GM06990 (cell line): ENCODE results near the gene TTC28.

ENCODE experiments used
- DNase-seq: peaks from one replicate; pipeline ENCODE4 v3.0.0-alpha.2; 2011; ENCODE audit not compliant: insufficient read length; ENCODE audit errors: extremely low read depth
- H3K27me3 ChIP-seq: replicated peaks from 2 replicates; pipeline ENCODE4 v1.6.0; 2011; ENCODE audit warnings: low read length; ENCODE audit not compliant: control insufficient read depth, insufficient read depth
- H3K36me3 ChIP-seq: 2 replicates; pipeline ENCODE4 v1.5.1; 2011; ENCODE audit warnings: low read length; ENCODE audit not compliant: control insufficient read depth, insufficient read depth
- H3K4me3 ChIP-seq: replicated peaks from 2 replicates; pipeline ENCODE4 v1.5.1; 2011; ENCODE audit warnings: low read depth, mild to moderate bottlenecking, control low read depth, low read length
- TF ChIP-seq, protein P1 (sequence below): IDR thresholded peaks from 2 replicates; pipeline ENCODE4 v1.5.1; 2011; ENCODE audit warnings: low read length, control low read depth, mild to moderate bottlenecking, inconsistent platforms; ENCODE audit not compliant: insufficient read depth, poor library complexity, severe bottlenecking

The TTC28 gene

DNA sequence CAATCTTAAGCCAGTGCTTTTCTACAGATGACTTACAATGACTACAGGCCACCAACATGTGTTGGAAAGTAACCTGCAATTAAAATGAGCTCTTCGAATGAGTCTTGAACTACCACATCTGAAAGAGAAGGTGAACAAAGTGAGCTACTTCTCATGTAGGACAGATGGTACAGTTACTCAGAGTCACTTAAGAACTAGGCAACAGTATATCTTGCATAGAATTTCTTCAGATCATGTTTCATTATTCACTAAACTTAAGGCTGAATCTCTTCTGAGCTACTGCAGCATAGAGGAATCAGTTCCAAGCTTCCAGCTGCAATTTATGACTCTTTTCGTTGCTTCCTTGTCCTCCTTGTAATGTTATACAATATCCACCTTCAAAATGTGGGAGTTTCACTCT lies 270.9 kb downstream of the TTC28 start:
- Histone ChIP-seq H3K27me3 (no peaks in the 10 kb centered on the region), H3K36me3 (no peaks in the 10 kb centered on the region), H3K4me3 (no peak overlapping the region)
- DNase-seq, result no peak
- TF ChIP-seq, protein P1, sequence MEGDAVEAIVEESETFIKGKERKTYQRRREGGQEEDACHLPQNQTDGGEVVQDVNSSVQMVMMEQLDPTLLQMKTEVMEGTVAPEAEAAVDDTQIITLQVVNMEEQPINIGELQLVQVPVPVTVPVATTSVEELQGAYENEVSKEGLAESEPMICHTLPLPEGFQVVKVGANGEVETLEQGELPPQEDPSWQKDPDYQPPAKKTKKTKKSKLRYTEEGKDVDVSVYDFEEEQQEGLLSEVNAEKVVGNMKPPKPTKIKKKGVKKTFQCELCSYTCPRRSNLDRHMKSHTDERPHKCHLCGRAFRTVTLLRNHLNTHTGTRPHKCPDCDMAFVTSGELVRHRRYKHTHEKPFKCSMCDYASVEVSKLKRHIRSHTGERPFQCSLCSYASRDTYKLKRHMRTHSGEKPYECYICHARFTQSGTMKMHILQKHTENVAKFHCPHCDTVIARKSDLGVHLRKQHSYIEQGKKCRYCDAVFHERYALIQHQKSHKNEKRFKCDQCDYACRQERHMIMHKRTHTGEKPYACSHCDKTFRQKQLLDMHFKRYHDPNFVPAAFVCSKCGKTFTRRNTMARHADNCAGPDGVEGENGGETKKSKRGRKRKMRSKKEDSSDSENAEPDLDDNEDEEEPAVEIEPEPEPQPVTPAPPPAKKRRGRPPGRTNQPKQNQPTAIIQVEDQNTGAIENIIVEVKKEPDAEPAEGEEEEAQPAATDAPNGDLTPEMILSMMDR, result no peak

GRCh38 chr22:28407645-28408044 lies 272.0 kb downstream of the TTC28 start:
- no peak for DNase-seq
- TF ChIP-seq, protein P1, result no peak
- Histone ChIP-seq H3K27me3 (no peaks in the 10 kb centered on the region), H3K36me3 (no peaks in the 10 kb centered on the region), H3K4me3 (no peak overlapping the region)

DNA sequence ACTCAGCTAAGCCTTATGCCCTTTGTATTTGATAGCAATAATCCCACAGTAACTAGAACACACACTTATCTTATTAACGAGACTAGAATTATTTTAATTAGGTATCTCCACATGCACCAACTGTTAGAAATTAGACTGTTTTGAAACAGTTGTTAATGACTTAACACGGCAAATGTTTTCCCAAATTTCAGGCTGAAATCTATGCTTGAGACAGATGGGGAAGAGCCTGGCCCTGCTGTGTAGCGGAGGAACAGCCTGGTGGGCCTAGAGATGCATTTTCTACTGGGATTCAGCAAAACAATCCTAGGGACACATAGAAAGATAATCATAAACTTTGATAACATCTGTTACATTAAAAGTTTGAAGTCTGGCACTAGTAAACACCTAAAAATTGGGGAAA lies 273.4 kb downstream of the TTC28 start:
- H3K27me3 ChIP-seq, result no peaks in the 10 kb centered on the region
- no peaks in the 10 kb centered on the region for H3K36me3 ChIP-seq
- TF ChIP-seq, protein P1, result no peak
- DNase-seq, result no peak
- no peak overlapping the region for H3K4me3 ChIP-seq

- TF ChIP-seq, protein P1, result no peak
- H3K4me3 ChIP-seq, result no peak overlapping the region
- DNase-seq, result no peak
- no peaks in the 10 kb centered on the region for H3K36me3 ChIP-seq
- no peaks in the 10 kb centered on the region for H3K27me3 ChIP-seq
These were observed 274.1 kb downstream of the TTC28 start for GRCh38 chr22:28405588-28405987.

DNA sequence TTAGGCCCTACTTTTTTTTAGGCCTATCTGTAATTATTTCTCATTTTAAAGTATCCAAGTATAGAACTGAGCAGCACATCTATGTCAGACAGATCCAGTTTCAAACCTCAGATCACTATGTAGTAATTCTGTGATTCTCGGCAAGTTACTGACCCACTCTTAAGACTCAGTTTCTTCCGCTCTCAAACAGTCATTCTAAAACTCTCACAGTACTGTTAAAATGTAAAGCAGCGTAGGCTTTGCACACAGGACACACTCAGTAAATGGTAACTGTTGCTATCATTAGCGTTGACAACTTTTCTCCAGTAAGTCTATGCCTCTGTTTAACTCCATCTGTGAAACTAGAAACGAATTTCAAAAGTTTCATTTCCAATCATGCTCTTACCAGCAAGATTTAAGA lies 277.1 kb downstream of the TTC28 start:
- TF ChIP-seq, protein P1, result no peak
- DNase-seq, result peak; percentile 11

DNA sequence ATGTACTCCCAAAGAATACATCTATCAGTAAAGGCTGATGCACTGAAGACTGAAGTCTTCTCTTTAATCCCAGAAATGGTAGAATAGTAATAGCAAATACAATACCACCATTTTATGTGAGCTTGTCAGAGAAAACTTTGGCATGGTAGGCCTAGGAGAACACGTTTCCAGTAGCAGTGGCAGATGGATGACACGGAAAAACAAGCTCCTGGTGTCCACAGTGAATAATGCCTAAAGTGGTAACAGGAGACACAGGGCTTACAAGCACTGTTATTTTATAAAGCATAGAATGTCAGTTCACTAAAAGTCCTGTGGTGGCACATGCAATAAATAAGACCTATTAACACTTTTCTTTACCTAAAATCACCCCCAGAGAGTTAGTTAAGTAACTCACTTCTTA lies 277.6 kb downstream of the TTC28 start:
- DNase-seq, result no peak
- TF ChIP-seq, protein P1, result no peak
- H3K27me3 ChIP-seq, result no peaks in the 10 kb centered on the region; the same call in 1 of the 2 replicates
- no peaks in the 10 kb centered on the region for H3K36me3 ChIP-seq
- no peak overlapping the region for H3K4me3 ChIP-seq

More for the DNA sequence above, 277.1 kb downstream of the TTC28 start:
- Histone ChIP-seq H3K4me3 (no peak overlapping the region), H3K36me3 (no peaks in the 10 kb centered on the region), H3K27me3 (no peaks in the 10 kb centered on the region; the same call in 1 of the 2 replicates)
